Mesothelial cell of epicardium (in vitro differentiated cells): ENCODE measurements around the gene NWD2. TPM values are rescaled to one million over a fixed set of nuclear protein-coding genes. Genes with fewer than 3 reads are reported as not detected.
A peak's percentile ranks its signal among the peaks of the same experiment; 100 is the strongest.

Source experiments
- DNase-seq, 2 experiments: peaks; one replicate each; pipeline ENCODE4 v3.0.0; 2021; ENCODE audit warnings: low spot score in 2 of 2; ENCODE audit not compliant: unreplicated experiment in 2 of 2
- H3K27ac Mint-ChIP-seq: 2 replicates; pipeline ENCODE4 v1.8.0; 2021; ENCODE audit warnings: mixed read lengths
- H3K27me3 Mint-ChIP-seq: 2 replicates; pipeline ENCODE4 v1.8.0; 2021; ENCODE audit warnings: low read depth, mixed read lengths
- H3K36me3 Mint-ChIP-seq: 2 replicates; pipeline ENCODE4 v1.8.0; 2021; ENCODE audit warnings: mixed read lengths
- H3K4me1 Mint-ChIP-seq: 2 replicates; pipeline ENCODE4 v1.8.0; 2021; ENCODE audit warnings: mixed read lengths
- H3K4me3 Mint-ChIP-seq: 2 replicates; pipeline ENCODE4 v1.8.0; 2021; ENCODE audit warnings: mild to moderate bottlenecking, moderate library complexity, mixed read lengths
- H3K9me3 Mint-ChIP-seq: 2 replicates; pipeline ENCODE4 v1.8.0; 2021; ENCODE audit warnings: mixed read lengths
- total RNA-seq: library from RNA; stranded (reverse); gene quantifications from 3 replicates; pipeline ENCODE4 v1.2.1, GENCODE V29; 2021
- TF ChIP-seq, protein P1 (sequence below): fragments of 200-600 bp; sonication (generic); IDR thresholded peaks from one replicate; pipeline ENCODE4 v1.5.0; 2021; ENCODE audit warnings: antibody characterized with exemption; ENCODE audit not compliant: unreplicated experiment

NWD2 gene
- total RNA-seq, 1 donor from 2014 or later, result 0.02 TPM

DNA sequence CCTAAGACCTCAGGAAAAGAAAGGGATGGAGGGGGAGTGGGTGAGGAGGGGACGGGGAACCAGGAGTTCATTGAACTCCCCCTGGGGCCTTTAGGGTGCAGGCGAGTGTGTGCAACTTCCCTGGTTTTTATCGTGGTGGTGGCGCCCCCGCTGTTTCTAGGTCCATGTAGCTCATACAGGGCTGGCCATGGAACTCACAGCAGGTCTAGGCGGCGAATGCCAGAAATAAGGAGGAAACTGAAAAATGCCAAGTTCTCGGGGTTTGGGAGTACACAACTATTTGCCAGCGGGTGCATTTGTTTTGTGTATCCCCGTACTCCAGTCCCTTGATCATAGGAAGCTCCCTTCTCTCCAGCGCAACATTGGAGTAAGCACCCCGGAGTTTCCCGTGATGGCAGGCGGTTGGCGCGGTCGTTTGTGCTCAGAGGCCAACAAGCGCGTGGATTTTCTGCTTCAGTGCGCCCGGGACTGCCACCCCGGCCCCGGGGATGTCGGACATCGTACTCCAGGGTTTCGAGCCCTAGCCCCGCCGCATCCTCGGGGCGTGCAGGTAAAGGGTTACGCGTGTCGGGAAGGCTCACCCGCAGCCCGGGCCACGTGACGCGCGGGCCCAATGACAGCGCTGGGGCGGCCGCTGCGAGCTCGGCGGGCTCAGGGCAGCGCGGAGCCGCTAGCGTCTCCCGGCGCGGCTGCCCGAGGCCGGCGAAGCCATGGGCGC, 208.9 kb downstream of the NWD2 start:
- peaks cover 24% of the 10 kb centered on the region for H3K4me1 Mint-ChIP-seq
- H3K36me3 Mint-ChIP-seq, result no peaks in the 10 kb centered on the region
- DNase-seq, result peak; percentile 54 to 81
- no peaks in the 10 kb centered on the region for H3K9me3 Mint-ChIP-seq
- TF ChIP-seq, protein P1, sequence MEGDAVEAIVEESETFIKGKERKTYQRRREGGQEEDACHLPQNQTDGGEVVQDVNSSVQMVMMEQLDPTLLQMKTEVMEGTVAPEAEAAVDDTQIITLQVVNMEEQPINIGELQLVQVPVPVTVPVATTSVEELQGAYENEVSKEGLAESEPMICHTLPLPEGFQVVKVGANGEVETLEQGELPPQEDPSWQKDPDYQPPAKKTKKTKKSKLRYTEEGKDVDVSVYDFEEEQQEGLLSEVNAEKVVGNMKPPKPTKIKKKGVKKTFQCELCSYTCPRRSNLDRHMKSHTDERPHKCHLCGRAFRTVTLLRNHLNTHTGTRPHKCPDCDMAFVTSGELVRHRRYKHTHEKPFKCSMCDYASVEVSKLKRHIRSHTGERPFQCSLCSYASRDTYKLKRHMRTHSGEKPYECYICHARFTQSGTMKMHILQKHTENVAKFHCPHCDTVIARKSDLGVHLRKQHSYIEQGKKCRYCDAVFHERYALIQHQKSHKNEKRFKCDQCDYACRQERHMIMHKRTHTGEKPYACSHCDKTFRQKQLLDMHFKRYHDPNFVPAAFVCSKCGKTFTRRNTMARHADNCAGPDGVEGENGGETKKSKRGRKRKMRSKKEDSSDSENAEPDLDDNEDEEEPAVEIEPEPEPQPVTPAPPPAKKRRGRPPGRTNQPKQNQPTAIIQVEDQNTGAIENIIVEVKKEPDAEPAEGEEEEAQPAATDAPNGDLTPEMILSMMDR, result no peak
- peak overlapping the region; percentile 80 for H3K27ac Mint-ChIP-seq
- peaks cover 55% of the 10 kb centered on the region for H3K27me3 Mint-ChIP-seq
- H3K4me3 Mint-ChIP-seq, result peak overlapping the region; percentile 73

DNA sequence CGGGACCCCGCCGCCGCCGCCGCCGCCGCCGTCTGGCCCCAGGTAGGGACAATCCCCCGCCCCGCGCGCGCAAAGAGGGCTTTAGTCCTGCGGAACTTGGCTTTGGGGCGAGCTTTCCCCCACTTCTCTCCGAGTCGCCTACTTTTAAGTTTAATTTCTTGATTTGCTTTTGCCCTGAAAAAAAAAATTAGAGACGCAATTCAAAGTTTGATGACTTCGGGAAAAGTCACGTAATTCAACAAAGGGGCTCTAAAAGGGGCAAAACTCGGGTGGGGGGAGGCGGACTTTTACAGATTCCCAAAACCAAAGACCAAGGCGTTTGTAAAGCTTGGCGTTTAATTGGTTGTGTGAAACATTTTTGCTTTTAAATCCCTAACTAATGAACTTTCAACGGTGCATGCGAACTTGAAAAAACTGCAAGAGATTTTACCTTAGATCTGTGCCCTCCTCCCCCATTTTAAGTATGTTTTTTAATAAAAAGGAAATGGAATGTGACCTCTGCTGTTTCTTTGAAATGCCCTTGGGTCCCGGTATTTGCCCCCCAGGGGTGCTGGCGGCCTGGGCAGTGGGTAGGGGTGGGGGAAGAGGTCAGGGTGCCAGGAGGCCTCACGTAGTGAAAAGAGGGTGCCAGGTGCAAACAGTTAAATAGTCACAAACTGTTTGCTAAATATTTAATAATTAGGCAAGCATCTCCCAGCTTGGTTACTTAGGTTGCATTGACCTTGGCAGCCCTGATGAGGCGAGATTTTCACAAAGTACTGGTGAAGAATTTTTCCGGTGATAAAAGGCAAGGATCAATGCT, 209.7 kb downstream of the NWD2 start:
- H3K36me3 Mint-ChIP-seq, result peaks cover 4% of the 10 kb centered on the region
- peaks cover 51% of the 10 kb centered on the region for H3K27me3 Mint-ChIP-seq
- DNase-seq, result no peak
- peaks cover 24% of the 10 kb centered on the region for H3K4me1 Mint-ChIP-seq
- TF ChIP-seq, protein P1, result no peak
- peak overlapping the region; percentile 58 for H3K27ac Mint-ChIP-seq
- H3K4me3 Mint-ChIP-seq, result peak overlapping the region; percentile 71
- H3K9me3 Mint-ChIP-seq, result no peaks in the 10 kb centered on the region

DNA sequence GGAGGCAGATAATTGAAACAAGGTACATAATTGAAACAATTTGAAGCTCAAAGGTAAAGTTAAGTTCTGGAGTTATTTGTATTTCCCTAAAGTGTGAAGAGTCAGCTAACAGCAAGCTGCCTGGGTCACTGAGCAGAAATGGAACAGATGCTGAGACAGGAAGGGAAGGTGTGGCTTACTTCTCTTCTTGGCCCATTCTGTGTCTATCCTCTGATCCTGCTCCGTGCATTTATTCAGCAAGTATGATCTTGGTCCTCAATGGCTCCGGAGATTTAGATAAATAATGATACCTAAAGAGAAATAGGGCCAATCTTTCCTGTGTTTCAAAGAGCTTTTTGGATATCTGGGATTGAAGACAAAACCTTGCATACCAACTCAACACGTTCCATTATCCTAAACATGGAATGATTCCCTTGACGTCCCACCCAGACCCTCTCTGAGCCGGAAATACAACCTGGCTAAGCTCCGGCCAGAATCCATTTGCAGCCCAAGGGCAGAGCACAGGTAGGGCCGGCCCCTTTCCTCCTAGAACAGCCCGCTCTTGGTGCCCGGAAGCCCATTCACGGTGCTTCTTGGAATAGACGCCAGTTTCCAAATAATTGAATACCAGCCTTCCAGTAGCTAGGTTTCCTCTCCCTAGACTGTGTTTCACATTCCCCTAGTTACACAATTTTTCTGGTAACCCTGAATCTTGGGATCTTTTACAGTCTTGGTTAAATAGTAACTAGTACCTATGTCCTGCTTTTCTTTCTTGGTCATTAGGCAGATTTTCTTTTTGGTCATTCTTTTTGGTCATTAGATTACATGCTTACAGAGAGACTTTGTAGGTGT, 211.0 kb downstream of the NWD2 start:
- peaks cover 40% of the 10 kb centered on the region for H3K27me3 Mint-ChIP-seq
- peak overlapping the region; percentile 26 for H3K27ac Mint-ChIP-seq
- TF ChIP-seq, protein P1, result no peak
- no peak for DNase-seq
- H3K4me3 Mint-ChIP-seq, result peak overlapping the region; percentile 71
- H3K9me3 Mint-ChIP-seq, result peaks cover 3% of the 10 kb centered on the region
- peaks cover 24% of the 10 kb centered on the region for H3K4me1 Mint-ChIP-seq
- H3K36me3 Mint-ChIP-seq, result peaks cover 12% of the 10 kb centered on the region

DNA sequence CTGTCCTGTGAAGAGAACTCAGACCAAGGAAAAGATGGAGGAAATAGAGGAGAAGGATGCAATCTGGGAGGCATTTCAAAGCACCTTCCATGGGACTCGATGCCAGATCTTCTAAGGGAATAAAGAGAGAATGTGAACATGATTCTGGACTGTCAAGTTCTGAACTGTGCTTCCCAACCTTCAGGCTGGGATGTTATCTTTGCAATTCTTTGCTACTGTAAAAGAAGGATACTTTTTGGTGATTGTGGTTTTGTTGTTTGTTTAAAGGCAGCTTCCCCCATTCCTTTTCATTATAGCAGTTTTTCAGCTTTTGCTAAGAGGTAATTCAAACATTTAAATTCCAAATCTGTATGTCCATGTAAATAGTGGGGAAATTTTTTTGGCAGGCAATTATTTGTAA, 217.3 kb downstream of the NWD2 start:
- Mint-ChIP-seq H3K4me1 (peaks cover 12% of the 10 kb centered on the region), H3K27ac (no peak overlapping the region)
- TF ChIP-seq, protein P1, result no peak

DNA sequence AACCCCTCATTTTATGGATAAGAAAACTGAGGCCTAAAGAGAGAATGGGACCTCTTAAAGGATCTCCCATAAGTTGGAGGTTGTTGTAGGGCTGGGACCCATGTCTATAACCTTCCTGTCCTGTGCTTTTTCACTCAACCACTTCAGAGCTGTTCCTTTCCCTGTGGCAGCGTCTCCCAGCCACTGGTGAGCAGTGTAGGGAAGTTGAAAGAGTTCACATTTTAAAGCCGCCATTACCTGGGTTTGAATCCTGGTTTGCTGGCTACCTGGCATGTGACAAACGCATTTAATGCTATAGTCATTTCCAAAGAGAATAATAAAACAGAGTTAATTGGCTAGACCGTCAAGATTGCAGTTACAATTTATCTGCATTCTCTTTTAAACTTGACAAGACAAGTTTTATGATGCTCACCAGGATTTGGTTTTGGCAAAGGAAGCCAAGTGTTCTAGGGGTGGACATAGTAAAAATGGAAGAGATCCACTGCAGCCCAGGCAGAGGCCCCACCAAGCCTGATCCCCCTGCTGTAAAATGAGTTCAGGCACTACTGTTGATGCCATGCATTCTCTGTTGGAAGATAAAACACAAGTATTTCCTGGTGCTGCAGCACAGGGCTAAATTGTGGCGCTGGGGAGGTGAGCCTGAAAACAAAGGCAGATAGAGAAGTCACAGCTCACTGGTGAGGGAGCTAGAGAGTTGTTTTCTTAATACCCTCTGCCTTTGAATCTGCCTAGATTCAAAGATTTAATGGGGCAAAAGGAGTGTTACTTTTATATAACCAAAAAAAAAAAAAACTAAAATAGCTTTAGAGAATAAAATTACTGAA, 218.7 kb downstream of the NWD2 start:
- H3K4me3 Mint-ChIP-seq, result no peak overlapping the region
- TF ChIP-seq, protein P1, result no peak
- no peak for DNase-seq
- peaks cover 3% of the 10 kb centered on the region for H3K9me3 Mint-ChIP-seq
- H3K36me3 Mint-ChIP-seq, result peaks cover 16% of the 10 kb centered on the region
- peaks cover 1% of the 10 kb centered on the region for H3K27me3 Mint-ChIP-seq
- peak overlapping the region; percentile 35 for H3K27ac Mint-ChIP-seq
- H3K4me1 Mint-ChIP-seq, result peaks cover 12% of the 10 kb centered on the region

More for the DNA sequence above, 217.3 kb downstream of the NWD2 start:
- DNase-seq, result no peak
- Mint-ChIP-seq H3K27me3 (peaks cover 6% of the 10 kb centered on the region), H3K36me3 (peaks cover 16% of the 10 kb centered on the region), H3K4me3 (no peak overlapping the region), H3K9me3 (peaks cover 3% of the 10 kb centered on the region)
